ENCODE data around the gene RAVER1.

DNA sequence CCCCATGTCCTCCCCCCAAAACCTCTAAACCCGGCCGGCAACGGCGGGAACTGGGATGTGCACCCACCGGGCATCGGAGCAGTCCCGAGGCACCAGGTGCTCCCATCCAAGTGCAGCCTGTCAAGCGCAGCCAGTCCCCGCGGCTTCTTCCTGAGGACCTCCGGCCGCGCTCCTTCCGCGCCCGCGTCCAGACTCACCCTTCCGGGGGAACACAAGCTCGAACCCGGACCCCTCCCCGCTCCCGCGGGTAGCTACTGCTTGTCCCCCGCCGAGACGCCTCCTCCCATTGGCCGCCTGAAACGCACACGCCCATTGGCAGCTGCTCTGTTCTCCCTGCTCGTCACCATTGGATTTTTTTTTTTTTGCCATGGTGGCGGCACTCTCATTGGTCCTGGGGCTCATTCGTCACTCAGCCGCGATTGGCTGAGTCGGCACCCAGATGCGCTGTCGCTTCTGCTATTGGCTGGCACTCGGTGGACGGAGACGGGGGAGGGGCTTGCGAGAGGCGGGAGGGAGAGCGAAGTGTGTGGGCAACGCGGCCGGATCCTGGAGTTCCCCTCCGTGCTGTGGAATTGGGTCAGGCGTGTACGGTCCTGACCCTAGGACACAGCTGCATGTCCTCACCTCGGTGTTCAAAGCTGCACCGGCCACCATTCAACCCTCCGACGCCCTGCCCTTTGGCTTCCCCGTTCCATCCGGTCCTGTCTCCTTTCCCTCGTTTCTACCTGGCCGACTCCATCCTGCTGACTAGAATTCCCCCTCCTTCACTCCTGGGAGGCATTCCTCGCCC lies 47.2 kb upstream of the RAVER1 start, which contains the start of gene TYK2:
- TF ChIP-seq, protein P1, sequence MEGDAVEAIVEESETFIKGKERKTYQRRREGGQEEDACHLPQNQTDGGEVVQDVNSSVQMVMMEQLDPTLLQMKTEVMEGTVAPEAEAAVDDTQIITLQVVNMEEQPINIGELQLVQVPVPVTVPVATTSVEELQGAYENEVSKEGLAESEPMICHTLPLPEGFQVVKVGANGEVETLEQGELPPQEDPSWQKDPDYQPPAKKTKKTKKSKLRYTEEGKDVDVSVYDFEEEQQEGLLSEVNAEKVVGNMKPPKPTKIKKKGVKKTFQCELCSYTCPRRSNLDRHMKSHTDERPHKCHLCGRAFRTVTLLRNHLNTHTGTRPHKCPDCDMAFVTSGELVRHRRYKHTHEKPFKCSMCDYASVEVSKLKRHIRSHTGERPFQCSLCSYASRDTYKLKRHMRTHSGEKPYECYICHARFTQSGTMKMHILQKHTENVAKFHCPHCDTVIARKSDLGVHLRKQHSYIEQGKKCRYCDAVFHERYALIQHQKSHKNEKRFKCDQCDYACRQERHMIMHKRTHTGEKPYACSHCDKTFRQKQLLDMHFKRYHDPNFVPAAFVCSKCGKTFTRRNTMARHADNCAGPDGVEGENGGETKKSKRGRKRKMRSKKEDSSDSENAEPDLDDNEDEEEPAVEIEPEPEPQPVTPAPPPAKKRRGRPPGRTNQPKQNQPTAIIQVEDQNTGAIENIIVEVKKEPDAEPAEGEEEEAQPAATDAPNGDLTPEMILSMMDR (IDR thresholded peaks at IDR 0.05) = no peak
- TF ChIP-seq EZH2 (IDR thresholded peaks at IDR 0.05; ENCODE audit: borderline replicate concordance, insufficient read depth, low read depth, low read length, poor library complexity, severe bottlenecking) = no peak
